OCI-LY7 (cell line): ENCODE measurements around the gene FOXN3.

ENCODE experiments used
- EZH2phosphoT487 ChIP-seq: fragments of 200-600 bp; sonication (generic); IDR thresholded peaks from 2 replicates; pipeline ENCODE4 v1.6.1; 2018; ENCODE audit warnings: low read depth, borderline replicate concordance, mild to moderate bottlenecking, mixed run types, antibody characterized with exemption, low read length, moderate library complexity, mixed read lengths
- TF ChIP-seq, protein P1 (sequence below): fragments of 200-600 bp; sonication (generic); conservative IDR thresholded peaks from 2 replicates; pipeline ENCODE4 v1.5.1; 2014; ENCODE audit warnings: mild to moderate bottlenecking, antibody characterized with exemption, low read length, moderate library complexity, mixed read lengths

DNA sequence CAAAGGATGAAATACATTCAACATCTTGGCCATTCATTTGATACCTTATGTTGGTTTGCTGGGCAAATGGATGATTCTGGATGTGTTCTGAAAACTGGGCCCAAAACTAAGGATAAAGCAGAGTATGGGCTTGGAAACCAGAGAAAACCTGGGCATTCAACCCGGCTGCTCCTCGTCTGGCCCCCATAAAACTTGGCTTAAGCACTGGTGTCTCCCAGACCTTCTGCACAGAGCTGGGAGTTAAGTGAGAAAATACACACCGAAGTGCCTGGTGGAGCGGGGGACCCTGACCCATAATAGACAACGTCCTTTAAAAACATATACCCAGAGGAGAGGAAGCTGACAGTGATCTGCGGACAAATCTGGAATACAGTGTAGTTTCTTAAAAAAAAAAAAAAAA is 112.5 kb downstream of the FOXN3 start:
- TF ChIP-seq, protein P1, sequence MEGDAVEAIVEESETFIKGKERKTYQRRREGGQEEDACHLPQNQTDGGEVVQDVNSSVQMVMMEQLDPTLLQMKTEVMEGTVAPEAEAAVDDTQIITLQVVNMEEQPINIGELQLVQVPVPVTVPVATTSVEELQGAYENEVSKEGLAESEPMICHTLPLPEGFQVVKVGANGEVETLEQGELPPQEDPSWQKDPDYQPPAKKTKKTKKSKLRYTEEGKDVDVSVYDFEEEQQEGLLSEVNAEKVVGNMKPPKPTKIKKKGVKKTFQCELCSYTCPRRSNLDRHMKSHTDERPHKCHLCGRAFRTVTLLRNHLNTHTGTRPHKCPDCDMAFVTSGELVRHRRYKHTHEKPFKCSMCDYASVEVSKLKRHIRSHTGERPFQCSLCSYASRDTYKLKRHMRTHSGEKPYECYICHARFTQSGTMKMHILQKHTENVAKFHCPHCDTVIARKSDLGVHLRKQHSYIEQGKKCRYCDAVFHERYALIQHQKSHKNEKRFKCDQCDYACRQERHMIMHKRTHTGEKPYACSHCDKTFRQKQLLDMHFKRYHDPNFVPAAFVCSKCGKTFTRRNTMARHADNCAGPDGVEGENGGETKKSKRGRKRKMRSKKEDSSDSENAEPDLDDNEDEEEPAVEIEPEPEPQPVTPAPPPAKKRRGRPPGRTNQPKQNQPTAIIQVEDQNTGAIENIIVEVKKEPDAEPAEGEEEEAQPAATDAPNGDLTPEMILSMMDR: no peak
- TF ChIP-seq EZH2phosphoT487: no peak
